ENCODE measurements around the gene UGT2B17. TPM values are rescaled to one million over a fixed set of nuclear protein-coding genes. Genes with fewer than 3 reads are reported as not detected.

UGT2B17 gene
- total RNA-seq, 4 donors from 2014 or later: 0.33 to 0.34 TPM; not detected in 2

DNA sequence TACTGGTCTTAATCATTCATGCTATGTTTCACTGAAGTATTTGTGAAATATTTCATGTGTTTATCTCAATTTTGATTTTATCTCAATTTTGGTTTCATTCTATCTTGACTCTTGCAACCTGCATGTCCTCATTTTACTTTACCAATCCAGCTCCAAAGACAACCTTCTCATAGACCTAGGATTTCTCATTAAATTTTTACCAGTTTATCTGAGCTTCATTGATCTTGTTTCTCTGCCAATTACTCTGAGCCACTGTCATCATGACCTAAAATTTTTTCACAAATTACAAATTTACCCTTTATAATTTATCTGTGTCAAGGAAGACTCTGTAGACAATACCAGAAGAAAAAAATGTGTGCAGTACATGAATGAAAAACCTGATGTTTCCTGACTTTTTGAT, 18.6 kb upstream of the UGT2B17 start:
- TF ChIP-seq, protein P1, sequence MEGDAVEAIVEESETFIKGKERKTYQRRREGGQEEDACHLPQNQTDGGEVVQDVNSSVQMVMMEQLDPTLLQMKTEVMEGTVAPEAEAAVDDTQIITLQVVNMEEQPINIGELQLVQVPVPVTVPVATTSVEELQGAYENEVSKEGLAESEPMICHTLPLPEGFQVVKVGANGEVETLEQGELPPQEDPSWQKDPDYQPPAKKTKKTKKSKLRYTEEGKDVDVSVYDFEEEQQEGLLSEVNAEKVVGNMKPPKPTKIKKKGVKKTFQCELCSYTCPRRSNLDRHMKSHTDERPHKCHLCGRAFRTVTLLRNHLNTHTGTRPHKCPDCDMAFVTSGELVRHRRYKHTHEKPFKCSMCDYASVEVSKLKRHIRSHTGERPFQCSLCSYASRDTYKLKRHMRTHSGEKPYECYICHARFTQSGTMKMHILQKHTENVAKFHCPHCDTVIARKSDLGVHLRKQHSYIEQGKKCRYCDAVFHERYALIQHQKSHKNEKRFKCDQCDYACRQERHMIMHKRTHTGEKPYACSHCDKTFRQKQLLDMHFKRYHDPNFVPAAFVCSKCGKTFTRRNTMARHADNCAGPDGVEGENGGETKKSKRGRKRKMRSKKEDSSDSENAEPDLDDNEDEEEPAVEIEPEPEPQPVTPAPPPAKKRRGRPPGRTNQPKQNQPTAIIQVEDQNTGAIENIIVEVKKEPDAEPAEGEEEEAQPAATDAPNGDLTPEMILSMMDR (IDR thresholded peaks at IDR 0.05; ENCODE audit: low read depth): no peak

GRCh38 chr4:68593112-68593511, 17.0 kb upstream of the UGT2B17 start:
- TF ChIP-seq, protein P1 (IDR thresholded peaks at IDR 0.05; ENCODE audit: low read depth): no peak

GRCh38 chr4:68592673-68593072, 16.6 kb upstream of the UGT2B17 start:
- TF ChIP-seq, protein P1 (IDR thresholded peaks at IDR 0.05; ENCODE audit: low read depth): no peak

DNA sequence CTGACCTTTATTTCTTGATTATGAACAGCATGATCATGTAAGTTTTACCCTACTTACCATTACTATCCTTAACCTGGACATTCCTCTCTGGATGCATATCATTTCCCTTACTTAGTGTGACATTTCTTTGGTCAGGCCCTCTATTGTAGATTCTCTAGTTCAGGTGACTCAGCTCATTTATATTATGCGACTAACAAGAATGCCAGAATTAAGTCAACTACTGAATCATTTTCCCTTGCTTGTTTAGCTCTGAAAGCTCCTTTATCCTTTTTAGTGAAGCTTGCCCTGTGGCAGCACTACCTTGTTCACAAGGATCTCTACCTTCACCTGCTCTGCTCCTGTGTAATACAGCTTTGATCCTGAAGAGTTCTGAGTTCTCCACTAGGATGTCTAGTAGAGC, 15.1 kb upstream of the UGT2B17 start:
- TF ChIP-seq, protein P1 (IDR thresholded peaks at IDR 0.05; ENCODE audit: low read depth): no peak

- TF ChIP-seq, protein P1 (IDR thresholded peaks at IDR 0.05; ENCODE audit: low read depth): no peak
These were observed 13.7 kb upstream of the UGT2B17 start for GRCh38 chr4:68589790-68590189.

GRCh38 chr4:68582339-68582717, 6.2 kb upstream of the UGT2B17 start:
- TF ChIP-seq, protein P1 (IDR thresholded peaks at IDR 0.05; ENCODE audit: low read depth): no peak

- TF ChIP-seq, protein P1 (IDR thresholded peaks at IDR 0.05; ENCODE audit: low read depth): no peak
These were observed 5.5 kb upstream of the UGT2B17 start for GRCh38 chr4:68581383-68582338.

Measured in subcutaneous adipose tissue (tissue), 4 donors.